Bronchial epithelial cell (primary cell): ENCODE results near the gene ARL6IP4. TPM values are rescaled to one million over a fixed set of nuclear protein-coding genes. Genes with fewer than 3 reads are reported as not detected.

Experiments used
- DNase-seq: peaks from one replicate; pipeline ENCODE4 v3.0.0-alpha.2; 2010; ENCODE audit warnings: low read depth
- FAIRE-seq: peaks from 2 replicates; lab custom pipeline; 2011; peaks lifted over from hg19 to GRCh38; lab: Jason Lieb, UNC
- H3K27me3 ChIP-seq: 2 replicates; pipeline ENCODE4 v1.5.1; 2011; ENCODE audit warnings: low read length; ENCODE audit not compliant: control insufficient read depth, insufficient read depth
- H3K36me3 ChIP-seq: 2 replicates; pipeline ENCODE4 v1.5.1; 2011; ENCODE audit warnings: low read length; ENCODE audit not compliant: control insufficient read depth, insufficient read depth
- H3K4me3 ChIP-seq: 2 replicates; pipeline ENCODE4 v1.5.1; 2011; ENCODE audit warnings: mild to moderate bottlenecking, low read depth, low read length, control low read depth
- CTCF ChIP-seq: IDR thresholded peaks from 2 replicates; pipeline ENCODE4 v1.5.1; 2011; ENCODE audit warnings: mild to moderate bottlenecking, moderate library complexity, low read length, control low read depth, inconsistent platforms; ENCODE audit not compliant: insufficient read depth, severe bottlenecking
- total RNA-seq: library from RNA; depleted of rRNA; stranded (reverse); fragments of >200 nt; gene quantifications from 2 replicates; pipeline ENCODE4 v1.2.1, GENCODE V29; 2014

ARL6IP4 gene
- total RNA-seq, 1 donor from 2014 or later = 158 TPM

- H3K4me3 ChIP-seq = no peak overlapping the region
- peaks cover 6% of the 10 kb centered on the region for H3K36me3 ChIP-seq
- H3K27me3 ChIP-seq = no peaks in the 10 kb centered on the region
- no peak for TF ChIP-seq CTCF
- DNase-seq (no peak), FAIRE-seq (no peak)
Measured at GRCh38 chr12:123028475-123028874, 48.0 kb downstream of the ARL6IP4 start.

GRCh38 chr12:123029550-123029949 is 49.1 kb downstream of the ARL6IP4 start:
- Histone ChIP-seq H3K4me3 (no peak overlapping the region), H3K36me3 (peaks cover 8% of the 10 kb centered on the region), H3K27me3 (no peaks in the 10 kb centered on the region)
- no peak for TF ChIP-seq CTCF
- FAIRE-seq = no peak
- DNase-seq = no peak

- Histone ChIP-seq H3K27me3 (no peaks in the 10 kb centered on the region), H3K4me3 (no peak overlapping the region), H3K36me3 (peaks cover 8% of the 10 kb centered on the region)
- DNase-seq (peak; percentile 43), FAIRE-seq (peak; percentile 40)
- no peak for TF ChIP-seq CTCF
Measured at GRCh38 chr12:123030686-123031085, 50.2 kb downstream of the ARL6IP4 start.

- no peak for TF ChIP-seq CTCF
- H3K36me3 ChIP-seq = peaks cover 8% of the 10 kb centered on the region
Measured at GRCh38 chr12:123031171-123031845, 50.8 kb downstream of the ARL6IP4 start.

More at GRCh38 chr12:123031171-123031845, 50.8 kb downstream of the ARL6IP4 start:
- H3K27me3 ChIP-seq = no peaks in the 10 kb centered on the region
- FAIRE-seq (no peak), DNase-seq (peak; percentile 35)
- H3K4me3 ChIP-seq = no peak overlapping the region

Other genes starting within 250 kb of the ARL6IP4 start
- gene HCAR1, start 249.8 kb upstream of the ARL6IP4 start, total RNA-seq = under 0.01 and 0.13 TPM in 2 replicates
- gene DENR, start 227.9 kb upstream of the ARL6IP4 start, total RNA-seq = 35.3 and 49.7 TPM in 2 replicates
- gene CCDC62, start 206.1 kb upstream of the ARL6IP4 start, total RNA-seq = 0.79 and 1.2 TPM in 2 replicates
- gene HIP1R, start 145.2 kb upstream of the ARL6IP4 start, total RNA-seq = 36.1 TPM in 2 replicates
- gene VPS37B, start 84.6 kb upstream of the ARL6IP4 start, total RNA-seq = 22.7 and 25.0 TPM in 2 replicates
- gene ABCB9, start 14.2 kb upstream of the ARL6IP4 start, total RNA-seq = 2.3 and 3.4 TPM in 2 replicates
- 15.0 and 17.0 TPM in 2 replicates for gene OGFOD2, start 5.4 kb upstream of the ARL6IP4 start, total RNA-seq
- 2.4 and 2.9 TPM in 2 replicates for gene PITPNM2, start 170.4 kb downstream of the ARL6IP4 start, total RNA-seq